GM21825 (cell line): ENCODE measurements around the gene NMT2.
"Not testable (repeated sequence)": the region's sequence is repeated elsewhere in the genome, so short reads cannot be mapped to it uniquely, and the experiment has no call there.

Experiments used
- ATAC-seq: cut with Tn5 transposase; IDR thresholded peaks from one replicate; pipeline ENCODE4 v1.9.1; 2021; ENCODE audit warnings: mild to moderate bottlenecking, moderate library complexity; ENCODE audit not compliant: unreplicated experiment

NMT2 gene

GRCh38 chr10:15168291-15168785 lies at the start of gene NMT2:
TSS of gene NMT2 (minus strand) at chr10:15168693. CDS start at chr10:15168612, 81 bp downstream.
- ATAC-seq = peak; percentile 84

- ATAC-seq = no peak
Measured at GRCh38 chr10:15216700-15217099, 48.2 kb upstream of the NMT2 start.

- no peak for ATAC-seq
Measured at GRCh38 chr10:15214237-15214636, 45.7 kb upstream of the NMT2 start.

GRCh38 chr10:15213461-15213861 lies 45.0 kb upstream of the NMT2 start:
- no peak for ATAC-seq

- no peak for ATAC-seq
Measured at GRCh38 chr10:15211464-15211979, 43.0 kb upstream of the NMT2 start.

GRCh38 chr10:15210521-15210920 lies 42.0 kb upstream of the NMT2 start:
- no peak for ATAC-seq

GRCh38 chr10:15209827-15210509 lies 41.5 kb upstream of the NMT2 start:
- peak; percentile 66 for ATAC-seq

- no peak for ATAC-seq
Measured at GRCh38 chr10:15208221-15208620, 39.7 kb upstream of the NMT2 start.

GRCh38 chr10:15207410-15207809 lies 38.9 kb upstream of the NMT2 start:
- ATAC-seq = not testable (repeated sequence)

- ATAC-seq = no peak
Measured at GRCh38 chr10:15202639-15203038, 34.1 kb upstream of the NMT2 start.

- ATAC-seq = not testable (repeated sequence)
Measured at GRCh38 chr10:15202301-15202621, 33.8 kb upstream of the NMT2 start.

GRCh38 chr10:15201589-15202300 lies 33.3 kb upstream of the NMT2 start:
- no peak for ATAC-seq

GRCh38 chr10:15200626-15201025 lies 32.1 kb upstream of the NMT2 start:
- no peak for ATAC-seq

GRCh38 chr10:15197911-15198310 lies 29.4 kb upstream of the NMT2 start:
- no peak for ATAC-seq

GRCh38 chr10:15197276-15197675 lies 28.8 kb upstream of the NMT2 start:
- ATAC-seq = no peak

- no peak for ATAC-seq
Measured at GRCh38 chr10:15196021-15196834, 27.7 kb upstream of the NMT2 start.

- ATAC-seq = no peak
Measured at GRCh38 chr10:15189133-15189885, 20.8 kb upstream of the NMT2 start.

- ATAC-seq = no peak
Measured at GRCh38 chr10:15188603-15189002, 20.1 kb upstream of the NMT2 start.

GRCh38 chr10:15183689-15184481 lies 15.4 kb upstream of the NMT2 start:
- no peak for ATAC-seq
